Stimulated activated effector memory CD8-positive, alpha-beta T cell treated with anti-CD3 and anti-CD28 coated beads, Interleukin-12 subunit alpha, Interleukin-12 subunit beta, amount 100 ng/mL, for 72 hours (primary cell): ENCODE measurements around the gene DDX24.

Experiments used
- ATAC-seq: fragments of 150-1000 bp; cut with Tn5 transposase; 2 replicates; pipeline ENCODE4 v1.10.0; 2021
- DNase-seq, 2 donors: peaks; one replicate each; pipeline ENCODE4 v3.0.0; 2021 to 2022; ENCODE audit warnings: low spot score in 2 of 2
- H3K27ac Mint-ChIP-seq: one replicate; pipeline ENCODE4 v1.8.0; 2022; ENCODE audit warnings: mild to moderate bottlenecking, mixed read lengths
- H3K36me3 Mint-ChIP-seq: one replicate; pipeline ENCODE4 v1.8.0; 2022; ENCODE audit warnings: mild to moderate bottlenecking, mixed read lengths
- H3K4me1 Mint-ChIP-seq: one replicate; pipeline ENCODE4 v1.8.0; 2022; ENCODE audit warnings: mixed read lengths
- H3K4me3 Mint-ChIP-seq: one replicate; pipeline ENCODE4 v1.8.0; 2022; ENCODE audit warnings: mild to moderate bottlenecking, mixed read lengths
- H3K9me3 Mint-ChIP-seq: one replicate; pipeline ENCODE4 v1.8.0; 2022; ENCODE audit warnings: mixed read lengths

Gene DDX24

GRCh38 chr14:94049625-94050023, 31.4 kb downstream of the DDX24 start:
- H3K36me3 Mint-ChIP-seq = peaks cover 100% of the 10 kb centered on the region
- ATAC-seq (no peak), DNase-seq (no peak)
- no peaks in the 10 kb centered on the region for H3K9me3 Mint-ChIP-seq
- no peak overlapping the region for H3K4me3 Mint-ChIP-seq
- peaks cover 18% of the 10 kb centered on the region for H3K4me1 Mint-ChIP-seq
- H3K27ac Mint-ChIP-seq = peak overlapping the region; percentile 5

- peak overlapping the region; percentile 5 for H3K27ac Mint-ChIP-seq
- no peaks in the 10 kb centered on the region for H3K9me3 Mint-ChIP-seq
- DNase-seq (no peak), ATAC-seq (no peak)
- peaks cover 99% of the 10 kb centered on the region for H3K36me3 Mint-ChIP-seq
- H3K4me1 Mint-ChIP-seq = peaks cover 11% of the 10 kb centered on the region
- no peak overlapping the region for H3K4me3 Mint-ChIP-seq
Observed at GRCh38 chr14:94048691-94049624, 32.0 kb downstream of the DDX24 start.

GRCh38 chr14:94047581-94047980, 33.4 kb downstream of the DDX24 start:
- Mint-ChIP-seq H3K36me3 (peaks cover 96% of the 10 kb centered on the region), H3K4me3 (no peak overlapping the region), H3K9me3 (no peaks in the 10 kb centered on the region), H3K27ac (no peak overlapping the region), H3K4me1 (peaks cover 7% of the 10 kb centered on the region)
- DNase-seq = no peak
- no peak for ATAC-seq

- Mint-ChIP-seq H3K36me3 (peaks cover 88% of the 10 kb centered on the region), H3K4me1 (no peaks in the 10 kb centered on the region), H3K9me3 (no peaks in the 10 kb centered on the region), H3K27ac (no peak overlapping the region), H3K4me3 (no peak overlapping the region)
- DNase-seq (no peak), ATAC-seq (no peak)
Observed at GRCh38 chr14:94046696-94047250, 34.2 kb downstream of the DDX24 start.

GRCh38 chr14:94045563-94046345, 35.2 kb downstream of the DDX24 start:
- DNase-seq (no peak), ATAC-seq (no peak)
- H3K36me3 Mint-ChIP-seq = peaks cover 77% of the 10 kb centered on the region
- H3K9me3 Mint-ChIP-seq = no peaks in the 10 kb centered on the region
- H3K4me3 Mint-ChIP-seq = no peak overlapping the region
- no peaks in the 10 kb centered on the region for H3K4me1 Mint-ChIP-seq
- peak overlapping the region; percentile 20 for H3K27ac Mint-ChIP-seq

GRCh38 chr14:94045101-94045500, 35.9 kb downstream of the DDX24 start:
- no peak overlapping the region for H3K27ac Mint-ChIP-seq

GRCh38 chr14:94044476-94045091, 36.4 kb downstream of the DDX24 start:
- no peak for ATAC-seq
- peak overlapping the region; percentile 74 for H3K27ac Mint-ChIP-seq
- no peaks in the 10 kb centered on the region for H3K4me1 Mint-ChIP-seq
- H3K9me3 Mint-ChIP-seq = no peaks in the 10 kb centered on the region
- H3K36me3 Mint-ChIP-seq = peaks cover 66% of the 10 kb centered on the region
- no peak overlapping the region for H3K4me3 Mint-ChIP-seq
- no peak for DNase-seq

More at GRCh38 chr14:94045101-94045500, 35.9 kb downstream of the DDX24 start:
- ATAC-seq (no peak), DNase-seq (no peak)
- H3K9me3 Mint-ChIP-seq = no peaks in the 10 kb centered on the region
- no peak overlapping the region for H3K4me3 Mint-ChIP-seq
- H3K4me1 Mint-ChIP-seq = no peaks in the 10 kb centered on the region
- H3K36me3 Mint-ChIP-seq = peaks cover 71% of the 10 kb centered on the region

GRCh38 chr14:94043756-94044475, 37.1 kb downstream of the DDX24 start:
- Mint-ChIP-seq H3K4me1 (no peaks in the 10 kb centered on the region), H3K4me3 (no peak overlapping the region), H3K36me3 (peaks cover 59% of the 10 kb centered on the region), H3K27ac (peak overlapping the region; percentile 74), H3K9me3 (no peaks in the 10 kb centered on the region)
- DNase-seq (no peak), ATAC-seq (no peak)

GRCh38 chr14:94043111-94043755, 37.8 kb downstream of the DDX24 start:
- H3K4me3 Mint-ChIP-seq = no peak overlapping the region
- ATAC-seq = no peak
- no peaks in the 10 kb centered on the region for H3K4me1 Mint-ChIP-seq
- H3K27ac Mint-ChIP-seq = peak overlapping the region; percentile 74
- no peaks in the 10 kb centered on the region for H3K9me3 Mint-ChIP-seq
- peaks cover 52% of the 10 kb centered on the region for H3K36me3 Mint-ChIP-seq
- DNase-seq = no peak

- no peak for DNase-seq
- H3K27ac Mint-ChIP-seq = no peak overlapping the region
- no peaks in the 10 kb centered on the region for H3K4me1 Mint-ChIP-seq
- peaks cover 45% of the 10 kb centered on the region for H3K36me3 Mint-ChIP-seq
- H3K9me3 Mint-ChIP-seq = no peaks in the 10 kb centered on the region
- ATAC-seq = peak; percentile 1
- no peak overlapping the region for H3K4me3 Mint-ChIP-seq
Observed at GRCh38 chr14:94042433-94043091, 38.4 kb downstream of the DDX24 start.

- Mint-ChIP-seq H3K4me3 (no peak overlapping the region), H3K4me1 (peaks cover 3% of the 10 kb centered on the region), H3K27ac (no peak overlapping the region), H3K9me3 (no peaks in the 10 kb centered on the region), H3K36me3 (peaks cover 39% of the 10 kb centered on the region)
- ATAC-seq (peak; percentile 2), DNase-seq (no peak)
Observed at GRCh38 chr14:94041551-94042346, 39.3 kb downstream of the DDX24 start.

- Mint-ChIP-seq H3K4me3 (no peak overlapping the region), H3K4me1 (peaks cover 6% of the 10 kb centered on the region), H3K9me3 (no peaks in the 10 kb centered on the region), H3K27ac (no peak overlapping the region), H3K36me3 (peaks cover 34% of the 10 kb centered on the region)
- ATAC-seq (no peak), DNase-seq (no peak)
Observed at GRCh38 chr14:94040796-94041195, 40.2 kb downstream of the DDX24 start.

- peaks cover 29% of the 10 kb centered on the region for H3K36me3 Mint-ChIP-seq
- peak overlapping the region; percentile 64 for H3K27ac Mint-ChIP-seq
- H3K4me1 Mint-ChIP-seq = peaks cover 6% of the 10 kb centered on the region
- ATAC-seq (no peak), DNase-seq (no peak)
- H3K9me3 Mint-ChIP-seq = no peaks in the 10 kb centered on the region
- H3K4me3 Mint-ChIP-seq = no peak overlapping the region
Observed at GRCh38 chr14:94040247-94040646, 40.8 kb downstream of the DDX24 start.
